ENCODE data around the gene TRAPPC8.
"Not testable (repeated sequence)": the region's sequence is repeated elsewhere in the genome, so short reads cannot be mapped to it uniquely, and the experiment has no call there.

- TF ChIP-seq CTCF (IDR thresholded peaks at IDR 0.05; ENCODE audit: low read length); EZH2 (IDR thresholded peaks at IDR 0.05; ENCODE audit: borderline replicate concordance, low read length): not testable (repeated sequence)
Measured at GRCh38 chr18:31934773-31935172, 8.2 kb downstream of the TRAPPC8 start.
